ENCODE results near the gene RNF115. TPM values are rescaled to one million over a fixed set of nuclear protein-coding genes. Genes with fewer than 3 reads are reported as not detected.
A peak's percentile ranks its signal among the peaks of the same experiment; 100 is the strongest.

The RNF115 gene
- total and polyA plus RNA-seq, 2 of the 13 experiments (the other 11 are each of a cell fraction or from before 2014, with no cell fraction given): 6.0 to 10.1 TPM

- TF ChIP-seq, protein P1, sequence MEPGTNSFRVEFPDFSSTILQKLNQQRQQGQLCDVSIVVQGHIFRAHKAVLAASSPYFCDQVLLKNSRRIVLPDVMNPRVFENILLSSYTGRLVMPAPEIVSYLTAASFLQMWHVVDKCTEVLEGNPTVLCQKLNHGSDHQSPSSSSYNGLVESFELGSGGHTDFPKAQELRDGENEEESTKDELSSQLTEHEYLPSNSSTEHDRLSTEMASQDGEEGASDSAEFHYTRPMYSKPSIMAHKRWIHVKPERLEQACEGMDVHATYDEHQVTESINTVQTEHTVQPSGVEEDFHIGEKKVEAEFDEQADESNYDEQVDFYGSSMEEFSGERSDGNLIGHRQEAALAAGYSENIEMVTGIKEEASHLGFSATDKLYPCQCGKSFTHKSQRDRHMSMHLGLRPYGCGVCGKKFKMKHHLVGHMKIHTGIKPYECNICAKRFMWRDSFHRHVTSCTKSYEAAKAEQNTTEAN (CRISPR knock-in tag; conservative IDR thresholded peaks at IDR 0.05): peak; percentile 89
- peak; percentile 77; the same call in 1 of the 2 replicates for TF ChIP-seq ZNF274 (CRISPR knock-in tag; IDR thresholded peaks at IDR 0.05)
- peak; percentile 33 for TF ChIP-seq PHF5A (CRISPR knock-in tag; IDR thresholded peaks at IDR 0.05; ENCODE audit: low read depth, unreplicated experiment)
- TF ChIP-seq ZNF329 (CRISPR knock-in tag; IDR thresholded peaks at IDR 0.05; ENCODE audit: low read depth): no peak
- no peak for TF ChIP-seq EZH2 (conservative IDR thresholded peaks at IDR 0.05; ENCODE audit: low read depth, low read length)
- peak; percentile 43; the same call in 1 of the 2 replicates for TF ChIP-seq ZNF124 (CRISPR knock-in tag; IDR thresholded peaks at IDR 0.05)
- TF ChIP-seq, protein P2, sequence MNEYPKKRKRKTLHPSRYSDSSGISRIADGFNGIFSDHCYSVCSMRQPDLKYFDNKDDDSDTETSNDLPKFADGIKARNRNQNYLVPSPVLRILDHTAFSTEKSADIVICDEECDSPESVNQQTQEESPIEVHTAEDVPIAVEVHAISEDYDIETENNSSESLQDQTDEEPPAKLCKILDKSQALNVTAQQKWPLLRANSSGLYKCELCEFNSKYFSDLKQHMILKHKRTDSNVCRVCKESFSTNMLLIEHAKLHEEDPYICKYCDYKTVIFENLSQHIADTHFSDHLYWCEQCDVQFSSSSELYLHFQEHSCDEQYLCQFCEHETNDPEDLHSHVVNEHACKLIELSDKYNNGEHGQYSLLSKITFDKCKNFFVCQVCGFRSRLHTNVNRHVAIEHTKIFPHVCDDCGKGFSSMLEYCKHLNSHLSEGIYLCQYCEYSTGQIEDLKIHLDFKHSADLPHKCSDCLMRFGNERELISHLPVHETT (CRISPR knock-in tag; conservative IDR thresholded peaks at IDR 0.05): no peak
- TF ChIP-seq KDM1A (CRISPR knock-in tag; IDR thresholded peaks at IDR 0.05): no peak
- no peak for TF ChIP-seq LRRFIP1 (CRISPR knock-in tag; conservative IDR thresholded peaks at IDR 0.05)
- peak; percentile 70; the same call in 1 of the 2 replicates for TF ChIP-seq ZNF580 (CRISPR knock-in tag; IDR thresholded peaks at IDR 0.05; ENCODE audit: borderline replicate concordance, low read depth)
- TF ChIP-seq U2AF1 (optimal IDR thresholded peaks at IDR 0.05; ENCODE audit: low read depth, low read length): no peak
- 0 out of 2 replicates have a peak, but pooled peaks have one; percentile 12 for TF ChIP-seq FOSL2 (CRISPR knock-in tag; IDR thresholded peaks at IDR 0.05)
- no peak for TF ChIP-seq ZFP36 (IDR thresholded peaks at IDR 0.05; ENCODE audit: borderline replicate concordance, low read depth, low read length, partially characterized antibody)
- TF ChIP-seq NONO (IDR thresholded peaks at IDR 0.05): no peak
- TF ChIP-seq NONO (CRISPR knock-in tag; conservative IDR thresholded peaks at IDR 0.05): 0 out of 2 replicates have a peak, but pooled peaks have one; percentile 26
- TF ChIP-seq ZNF558 (CRISPR knock-in tag; IDR thresholded peaks at IDR 0.05; ENCODE audit: borderline replicate concordance): peak; percentile 43; the same call in 1 of the 2 replicates
- no peak; the same call in 1 of the 2 replicates for TF ChIP-seq FOXA3 (CRISPR knock-in tag; IDR thresholded peaks at IDR 0.05)
- TF ChIP-seq HMG20B (CRISPR knock-in tag; conservative IDR thresholded peaks at IDR 0.05): 0 out of 2 replicates have a peak, but pooled peaks have one; percentile 45
- TF ChIP-seq ZC3H13 (CRISPR knock-in tag; IDR thresholded peaks at IDR 0.05): 0 out of 2 replicates have a peak, but pooled peaks have one; percentile 45
- peak; percentile 49; the same call in 1 of the 2 replicates for TF ChIP-seq IRF2 (CRISPR knock-in tag; IDR thresholded peaks at IDR 0.05)
- TF ChIP-seq KLF12 (CRISPR knock-in tag; IDR thresholded peaks at IDR 0.05; ENCODE audit: borderline replicate concordance): 0 out of 2 replicates have a peak, but pooled peaks have one; percentile 54
- TF ChIP-seq FOXK1 (CRISPR knock-in tag; IDR thresholded peaks at IDR 0.05; ENCODE audit: borderline replicate concordance, low read depth): 0 out of 2 replicates have a peak, but pooled peaks have one; percentile 50
- TF ChIP-seq ZNF33B (CRISPR knock-in tag; IDR thresholded peaks at IDR 0.05): peak; percentile 92
- 0 out of 2 replicates have a peak, but pooled peaks have one; percentile 36 for TF ChIP-seq ZNF878 (CRISPR knock-in tag; IDR thresholded peaks at IDR 0.05)
- no peak for TF ChIP-seq JARID2 (CRISPR knock-in tag; IDR thresholded peaks at IDR 0.05; ENCODE audit: insufficient replicate concordance)
These were observed 109.3 kb downstream of the RNF115 start (continued) for GRCh38 chr1:145714524-145715111.

All from HepG2 (cell line).